H4 (cell line): ENCODE results near the gene TWSG1. TPM values are rescaled to one million over a fixed set of nuclear protein-coding genes. Genes with fewer than 3 reads are reported as not detected.
"Not testable (repeated sequence)": the region's sequence is repeated elsewhere in the genome, so short reads cannot be mapped to it uniquely, and the experiment has no call there.

Experiments used
- DNase-seq: peaks from one replicate; pipeline ENCODE4 v3.0.0-alpha.2; 2015; ENCODE audit warnings: low spot score
- total RNA-seq: library from RNA; depleted of rRNA; stranded (reverse); fragments of >200 nt; shearing (Covaris generic); gene quantifications from 2 replicates; pipeline ENCODE4 v1.2.3, GENCODE V29; 2014

The TWSG1 gene
- total RNA-seq, 1 experiment from 2014 or later: 45.9 TPM

DNA sequence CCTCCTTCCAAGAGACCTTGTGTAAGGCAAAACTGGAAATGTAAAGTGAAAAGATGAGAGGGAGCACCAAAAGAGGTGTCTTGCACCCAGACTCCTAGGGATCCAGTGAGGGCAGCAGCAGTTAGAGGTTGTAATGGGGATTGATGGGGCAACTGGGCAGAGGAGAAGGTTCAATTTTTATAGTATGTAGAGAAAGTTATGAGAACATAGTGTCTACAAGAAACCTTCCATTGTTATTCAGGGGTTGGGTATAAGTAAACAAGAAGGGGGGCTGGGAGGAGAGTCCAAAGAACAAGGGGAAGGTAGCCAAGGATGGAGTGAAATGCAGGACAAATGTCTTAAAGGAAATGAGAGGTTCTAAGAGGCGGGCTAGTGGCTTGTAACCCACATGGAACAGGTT is 89.1 kb downstream of the TWSG1 start:
- DNase-seq: not testable (repeated sequence)

DNA sequence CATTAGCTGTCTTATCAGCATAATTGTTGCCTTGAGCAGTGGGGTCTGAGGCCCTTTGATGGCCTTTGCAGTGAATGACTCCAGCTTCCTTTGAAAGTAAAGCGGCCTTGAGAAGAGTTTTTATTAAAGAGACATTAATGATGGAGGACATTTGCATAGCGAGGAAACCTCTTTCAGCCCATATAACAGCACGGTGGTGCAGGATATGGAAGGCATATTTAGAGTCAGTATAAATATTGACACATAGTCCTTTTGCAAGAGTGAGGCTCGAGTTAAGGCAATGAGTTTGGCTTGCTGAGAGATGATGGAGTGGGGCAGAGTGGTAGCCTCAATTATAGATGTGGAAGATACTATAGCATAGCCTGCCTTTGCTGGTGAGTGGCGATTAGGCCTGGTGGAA is 89.7 kb downstream of the TWSG1 start:
- DNase-seq: not testable (repeated sequence)

DNA sequence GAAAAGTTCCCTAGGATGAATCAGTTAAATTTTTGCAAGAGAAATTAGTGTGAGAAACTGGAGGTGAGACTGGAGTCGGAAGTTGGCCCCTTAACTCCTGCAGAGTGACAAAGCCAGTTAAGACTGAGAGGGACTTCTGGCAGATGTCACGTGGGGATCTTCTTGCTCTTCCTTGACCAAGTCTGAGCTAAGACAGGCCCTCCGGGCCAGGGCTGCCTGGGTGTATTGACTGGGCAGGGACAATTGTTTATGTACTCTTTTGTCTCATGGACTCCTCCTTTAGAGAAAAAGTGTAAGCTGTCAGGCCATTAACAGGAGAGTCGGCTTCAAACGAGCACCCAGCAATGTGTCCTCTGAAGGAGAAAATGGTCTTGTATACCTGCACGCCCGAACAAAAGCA is 92.2 kb downstream of the TWSG1 start:
- DNase-seq: no peak

DNA sequence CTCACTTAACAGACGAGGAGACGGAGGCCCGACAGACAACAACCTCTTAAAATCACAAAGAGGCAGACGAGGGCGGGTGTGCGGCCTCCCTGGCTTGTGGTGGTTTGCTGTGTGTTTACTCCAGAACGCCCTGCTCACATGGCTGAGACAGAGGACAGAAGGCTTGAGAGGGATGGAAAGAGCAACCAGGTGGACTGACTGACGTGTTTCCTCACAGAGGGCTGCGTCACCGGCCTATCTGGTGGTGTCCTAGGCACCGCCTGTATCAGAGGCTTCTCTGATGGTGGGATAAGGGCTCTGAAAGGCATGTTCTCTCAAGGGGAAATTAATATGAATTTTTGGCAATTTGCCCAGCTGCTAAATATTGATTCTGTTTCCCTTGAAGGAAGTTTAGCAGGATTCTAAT is 93.7 kb downstream of the TWSG1 start:
- DNase-seq: no peak

DNA sequence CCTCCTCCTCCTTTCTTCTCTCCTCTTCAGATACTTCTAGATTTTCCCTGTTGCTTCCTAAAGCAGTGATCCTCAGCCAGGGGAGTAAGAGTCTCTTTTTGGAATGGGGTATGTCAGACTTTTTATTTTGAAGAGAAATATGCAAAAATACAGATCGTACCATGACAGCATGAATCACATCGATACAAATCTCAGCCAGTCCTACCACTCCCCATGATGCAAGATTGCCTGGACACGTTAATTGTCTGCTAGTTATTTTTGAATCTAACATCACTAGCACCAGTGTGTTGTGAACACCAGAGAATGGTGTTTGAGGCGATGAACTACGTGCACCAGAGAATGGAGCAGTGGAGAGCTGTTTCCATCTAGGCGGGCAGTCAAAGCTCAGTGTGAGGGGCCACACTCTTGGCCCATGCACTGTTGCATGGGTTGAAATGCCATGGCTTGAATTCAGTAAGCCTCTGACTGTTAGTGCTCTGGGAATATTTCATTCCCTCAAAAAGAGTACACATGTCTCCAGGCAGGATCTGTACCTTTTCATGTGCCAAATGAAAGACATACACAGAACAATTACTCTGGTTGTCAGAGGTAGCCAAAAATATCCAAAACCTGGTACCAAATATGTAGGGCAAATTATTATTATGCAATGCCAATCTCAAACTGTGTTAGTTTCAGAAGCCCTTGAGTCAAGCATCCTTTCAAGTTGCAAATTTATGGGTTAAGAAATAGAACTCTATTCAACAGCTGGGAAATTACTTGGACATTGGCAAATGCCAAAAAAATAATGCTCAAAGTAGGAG is 94.5 kb downstream of the TWSG1 start:
- no peak for DNase-seq

DNA sequence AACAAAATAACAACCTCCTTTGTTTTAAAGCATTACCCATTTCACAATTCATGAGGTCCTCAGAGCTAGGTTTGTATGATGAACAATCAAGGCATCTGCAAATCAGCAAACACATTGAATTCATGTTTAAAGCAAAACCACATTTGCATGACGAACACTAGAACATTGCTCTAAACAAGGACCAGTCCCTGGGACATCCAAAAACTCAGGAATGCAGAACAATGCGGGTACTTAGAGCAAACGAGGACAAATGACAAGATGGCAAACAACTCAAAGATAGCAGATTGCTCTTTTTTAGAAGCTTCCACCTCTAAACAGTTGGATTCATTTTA is 95.1 kb downstream of the TWSG1 start:
- no peak for DNase-seq

DNA sequence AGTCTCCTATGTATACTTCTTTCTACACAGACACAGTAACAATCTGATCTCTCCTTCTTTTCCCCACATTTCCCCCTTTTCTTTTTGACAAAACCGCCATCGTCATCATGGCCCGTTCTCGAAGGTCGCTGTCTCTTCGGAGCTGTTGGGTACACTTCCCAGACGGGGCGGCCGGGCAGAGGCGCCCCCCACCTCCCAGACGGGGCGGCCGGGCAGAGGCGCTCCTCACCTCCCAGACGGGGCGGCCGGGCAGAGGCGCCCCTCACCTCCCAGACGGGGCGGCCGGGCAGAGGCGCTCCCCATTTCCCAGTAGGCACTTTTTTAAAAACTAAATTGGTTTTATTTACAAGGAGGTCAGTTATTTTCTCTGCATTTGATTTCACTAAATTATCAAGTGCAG is 95.7 kb downstream of the TWSG1 start:
- not testable (repeated sequence) for DNase-seq

DNA sequence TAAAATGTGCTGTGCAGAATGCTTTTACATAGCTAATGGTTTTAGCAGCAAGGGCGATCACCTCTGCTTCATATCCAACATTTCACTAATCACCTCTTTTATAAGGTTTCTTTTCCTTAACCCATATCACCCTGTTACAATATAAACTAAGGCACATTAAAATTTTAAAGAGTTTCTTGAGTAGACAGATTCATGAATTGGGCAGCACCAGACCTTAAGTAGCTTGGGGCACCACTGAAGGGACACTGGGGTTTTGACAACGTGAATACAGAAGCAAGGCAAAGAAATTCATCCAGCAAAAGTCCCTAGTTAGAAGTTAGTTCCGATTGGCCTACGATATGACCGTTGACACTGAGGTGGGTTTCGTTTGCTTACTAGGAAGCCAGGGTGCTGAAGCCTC is 96.7 kb downstream of the TWSG1 start:
- no peak for DNase-seq

DNA sequence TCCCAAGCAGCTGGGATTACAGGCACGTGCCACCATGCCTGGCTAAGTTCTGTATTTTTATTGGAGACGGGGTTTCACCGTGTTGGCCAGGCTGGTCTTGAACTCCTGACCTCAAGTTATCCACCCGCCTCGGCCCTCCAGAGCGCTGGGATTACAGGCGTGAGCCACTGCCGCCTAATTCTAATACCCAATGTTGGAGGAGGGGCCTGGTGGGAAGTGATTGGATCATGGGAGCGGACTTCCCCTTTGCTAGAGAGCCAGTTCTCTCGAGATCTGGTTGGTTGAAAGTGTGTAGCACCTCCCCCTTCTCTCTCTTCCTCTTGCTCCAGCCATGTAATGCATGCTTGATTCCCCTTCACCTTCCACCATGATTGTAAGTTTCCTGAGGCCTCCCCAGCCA is 98.5 kb downstream of the TWSG1 start:
- DNase-seq: not testable (repeated sequence)

DNA sequence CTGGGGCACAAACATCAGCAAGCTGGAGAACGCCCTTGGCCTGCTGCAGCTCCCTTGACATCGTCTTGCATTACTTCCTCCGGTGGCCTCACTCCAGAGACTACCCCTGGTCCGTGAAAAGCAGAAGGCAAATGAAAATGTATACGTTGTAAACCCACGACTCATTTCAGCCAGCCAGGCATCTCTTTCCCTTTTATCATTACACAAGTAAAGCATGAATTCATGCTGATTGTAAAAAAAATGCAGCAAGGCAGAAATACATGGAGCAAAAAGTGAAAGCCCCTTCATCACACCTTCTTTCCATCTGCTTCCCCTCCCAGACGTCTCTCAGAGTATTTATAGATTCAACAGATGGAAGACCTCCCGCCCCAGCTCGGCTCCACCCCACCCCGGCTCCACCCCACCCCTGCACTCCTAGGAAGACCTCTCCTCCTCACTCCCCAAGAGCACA is 99.1 kb downstream of the TWSG1 start:
- no peak for DNase-seq

DNA sequence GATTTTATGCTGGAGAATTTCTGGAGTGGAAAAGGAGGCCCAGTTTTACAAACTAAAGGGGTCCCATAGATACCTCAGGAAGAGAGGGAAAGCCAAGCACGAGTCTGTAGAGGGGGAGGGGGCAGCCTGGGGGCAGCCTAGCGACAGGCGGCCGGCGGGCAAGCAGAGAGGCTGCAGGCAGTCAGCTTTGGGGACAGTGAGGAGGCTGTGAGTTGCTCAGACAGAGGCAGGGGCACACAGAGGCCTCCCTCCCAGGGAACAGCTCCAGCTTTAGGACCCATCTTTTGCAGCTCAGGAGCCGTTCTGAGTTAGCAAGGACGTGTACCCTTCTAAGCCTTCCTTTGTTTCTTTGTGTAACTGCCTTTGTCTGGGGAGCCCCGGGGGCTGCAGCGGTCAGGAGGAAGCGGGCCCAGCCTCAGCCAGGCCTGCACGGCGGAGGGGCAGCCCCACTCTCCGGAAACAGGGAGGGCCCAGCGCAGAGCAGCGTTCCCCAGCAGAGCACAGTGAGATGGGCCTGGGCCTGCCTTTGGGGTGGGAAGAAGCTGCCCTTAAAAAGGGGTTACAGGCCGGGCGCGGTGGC is 99.6 kb downstream of the TWSG1 start:
- DNase-seq: no peak

DNA sequence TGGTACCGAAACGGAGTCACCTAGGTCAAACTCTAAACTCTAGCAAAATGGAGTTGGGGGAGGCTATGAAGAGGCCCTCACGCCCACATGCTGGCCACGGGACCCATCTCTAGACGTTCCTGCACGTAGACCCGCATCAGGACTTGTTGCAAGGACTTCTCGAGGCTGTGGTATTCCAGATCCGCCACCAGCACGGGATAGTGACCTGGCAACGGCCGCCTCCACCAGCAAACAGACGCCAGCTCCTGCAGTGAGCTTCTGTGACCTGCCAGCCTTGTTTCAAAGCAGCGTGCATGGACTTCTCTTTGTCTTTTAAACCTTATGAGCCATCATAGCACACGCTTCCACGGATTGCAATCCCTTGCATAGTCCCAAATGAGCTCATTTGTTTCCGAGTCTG is 100.5 kb downstream of the TWSG1 start:
- no peak for DNase-seq

DNA sequence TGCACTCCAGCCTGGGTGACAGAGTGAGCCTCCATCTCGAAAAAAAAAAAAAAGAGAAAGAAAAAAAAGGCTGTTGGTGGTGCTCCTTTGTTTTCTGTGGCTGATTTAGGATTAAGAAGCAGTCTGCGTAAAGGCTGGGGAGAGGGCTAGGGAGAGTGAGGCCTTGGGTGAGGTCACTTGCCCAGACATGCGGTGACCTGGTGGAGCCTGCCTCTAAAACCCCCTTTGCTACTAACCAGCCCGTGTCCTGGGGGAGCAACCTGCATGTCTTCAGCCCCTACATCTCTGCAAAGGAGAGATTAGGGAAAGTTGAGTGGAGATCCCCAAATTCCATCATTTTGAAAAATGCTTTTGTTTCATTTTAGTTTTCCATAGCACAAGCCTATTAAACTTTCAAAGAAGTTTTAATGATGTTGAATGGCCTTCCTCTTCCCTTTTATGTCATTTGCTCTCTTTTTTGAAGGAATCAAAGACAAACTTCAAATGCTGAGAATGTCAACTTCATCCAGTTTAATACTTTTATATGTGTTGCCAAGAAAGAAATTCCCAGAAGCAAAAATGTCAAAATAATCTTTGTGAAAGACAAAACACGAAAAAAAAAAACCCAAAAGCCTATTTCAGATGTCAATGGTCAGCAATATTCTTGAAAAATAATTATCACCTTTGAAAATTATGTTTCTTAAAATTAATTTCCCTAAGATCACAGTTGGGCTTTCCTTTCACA is 101.8 kb downstream of the TWSG1 start:
- DNase-seq: no peak

DNA sequence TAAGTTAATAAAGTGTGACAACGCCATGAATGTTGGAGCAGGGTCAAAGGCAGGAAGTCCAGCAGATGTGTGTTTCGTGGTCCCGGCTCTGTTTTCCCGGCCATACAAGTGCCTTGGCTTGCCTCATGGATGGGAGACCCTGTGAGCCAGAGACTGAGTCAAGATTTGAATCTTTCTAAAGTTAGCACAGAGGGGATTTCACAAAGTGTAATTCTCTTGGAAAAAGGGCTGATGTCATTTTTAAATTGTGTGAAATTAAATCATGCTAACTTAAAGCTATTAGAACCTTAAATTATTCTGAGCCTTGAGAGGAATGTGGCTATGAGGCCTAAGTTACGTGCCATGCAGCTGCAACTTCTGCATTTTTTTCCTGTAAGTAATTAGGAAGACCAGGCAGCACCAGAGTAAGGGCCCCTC is 102.5 kb downstream of the TWSG1 start:
- no peak for DNase-seq

DNA sequence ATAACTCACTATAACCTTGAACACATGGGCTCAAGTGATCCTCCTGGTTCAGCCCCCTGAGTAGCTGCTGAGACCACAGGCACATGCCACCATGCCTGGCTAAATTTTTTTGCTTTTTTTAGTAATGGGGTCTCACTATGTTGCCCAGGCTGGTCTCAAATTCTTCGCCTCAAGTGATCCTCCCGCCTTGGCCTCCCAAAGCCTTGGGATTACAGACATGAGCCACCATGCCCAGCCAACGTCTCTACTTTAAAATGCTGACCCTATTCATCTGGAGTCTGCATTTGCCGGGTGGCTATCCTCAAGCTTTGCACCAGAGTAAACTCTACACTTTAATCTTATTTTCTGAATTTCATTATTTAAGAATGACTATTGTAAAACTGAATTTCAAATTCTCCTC is 103.1 kb downstream of the TWSG1 start:
- no peak for DNase-seq

DNA sequence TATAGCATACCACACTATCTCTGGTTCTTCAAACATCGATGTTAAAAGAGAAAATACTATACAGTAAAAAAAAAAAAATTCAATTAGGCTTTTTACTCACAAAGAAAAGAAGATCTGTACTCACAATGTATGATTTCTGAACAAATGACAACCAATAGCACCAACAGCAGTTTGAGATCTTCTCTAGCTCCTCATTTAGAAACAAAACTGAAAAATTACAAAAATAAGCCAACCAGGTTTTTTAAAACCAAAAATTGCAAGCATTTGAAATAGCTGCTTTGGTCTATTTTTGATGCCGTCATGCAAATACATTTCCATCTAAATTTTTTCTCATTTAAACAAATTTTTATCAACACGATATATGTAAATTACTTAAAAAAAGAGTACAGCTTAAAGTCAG is 106.5 kb downstream of the TWSG1 start:
- no peak for DNase-seq

DNA sequence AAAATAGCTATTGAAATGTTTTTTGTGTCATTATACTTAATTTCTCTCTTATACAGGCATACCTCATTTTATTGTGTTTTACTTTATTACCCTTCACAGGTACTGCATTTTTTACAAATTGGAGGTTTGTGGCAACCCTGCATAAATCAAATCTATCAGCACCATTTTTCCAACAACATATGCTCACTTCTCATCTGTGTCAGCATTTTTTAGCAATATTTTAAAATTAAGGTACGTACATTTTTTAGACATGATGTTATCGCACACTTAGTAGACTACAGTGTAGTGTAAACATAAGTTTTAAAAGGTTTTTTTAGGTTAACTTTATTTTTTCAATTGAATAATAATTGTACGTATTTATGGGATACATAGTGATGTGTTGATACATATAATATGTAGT is 110.0 kb downstream of the TWSG1 start:
- no peak for DNase-seq

DNA sequence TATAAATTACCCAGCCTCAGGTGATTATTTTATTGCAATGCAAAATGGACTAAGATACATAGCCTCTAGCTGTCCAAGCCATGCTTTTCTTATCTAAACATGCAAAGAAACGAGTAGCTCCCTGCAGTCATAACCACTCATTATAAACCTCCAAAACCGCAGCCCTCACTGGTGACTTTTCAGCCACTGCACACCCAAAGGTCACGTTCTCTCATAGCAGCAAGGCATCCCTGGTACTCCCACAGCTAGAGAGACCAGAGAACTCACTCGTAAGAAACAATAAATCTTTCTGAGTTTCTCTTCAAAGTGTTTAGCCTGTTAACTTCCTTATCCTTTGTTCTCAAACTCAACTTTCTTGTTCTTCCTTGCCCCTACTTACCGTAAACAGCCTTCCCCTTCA is 112.3 kb downstream of the TWSG1 start:
- no peak for DNase-seq

DNA sequence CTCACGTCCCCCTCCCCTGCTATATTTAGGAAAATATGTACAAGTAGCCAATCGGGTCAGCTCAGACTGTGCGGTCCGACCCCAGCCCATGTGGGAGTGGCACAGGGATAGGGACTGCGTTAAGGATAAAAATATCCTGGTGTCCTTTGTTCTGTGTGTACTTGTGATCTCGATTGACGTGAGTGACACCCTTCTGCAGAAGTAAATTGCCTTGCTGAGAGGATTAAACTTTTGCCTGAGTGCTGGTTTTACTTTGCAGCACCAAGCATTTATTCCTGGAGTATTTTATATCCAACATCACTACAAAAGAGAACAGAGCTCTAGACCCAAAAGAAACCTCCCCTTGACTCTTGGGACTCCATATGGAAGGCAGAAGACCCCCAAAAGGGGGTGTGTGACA is 112.8 kb downstream of the TWSG1 start:
- no peak for DNase-seq

DNA sequence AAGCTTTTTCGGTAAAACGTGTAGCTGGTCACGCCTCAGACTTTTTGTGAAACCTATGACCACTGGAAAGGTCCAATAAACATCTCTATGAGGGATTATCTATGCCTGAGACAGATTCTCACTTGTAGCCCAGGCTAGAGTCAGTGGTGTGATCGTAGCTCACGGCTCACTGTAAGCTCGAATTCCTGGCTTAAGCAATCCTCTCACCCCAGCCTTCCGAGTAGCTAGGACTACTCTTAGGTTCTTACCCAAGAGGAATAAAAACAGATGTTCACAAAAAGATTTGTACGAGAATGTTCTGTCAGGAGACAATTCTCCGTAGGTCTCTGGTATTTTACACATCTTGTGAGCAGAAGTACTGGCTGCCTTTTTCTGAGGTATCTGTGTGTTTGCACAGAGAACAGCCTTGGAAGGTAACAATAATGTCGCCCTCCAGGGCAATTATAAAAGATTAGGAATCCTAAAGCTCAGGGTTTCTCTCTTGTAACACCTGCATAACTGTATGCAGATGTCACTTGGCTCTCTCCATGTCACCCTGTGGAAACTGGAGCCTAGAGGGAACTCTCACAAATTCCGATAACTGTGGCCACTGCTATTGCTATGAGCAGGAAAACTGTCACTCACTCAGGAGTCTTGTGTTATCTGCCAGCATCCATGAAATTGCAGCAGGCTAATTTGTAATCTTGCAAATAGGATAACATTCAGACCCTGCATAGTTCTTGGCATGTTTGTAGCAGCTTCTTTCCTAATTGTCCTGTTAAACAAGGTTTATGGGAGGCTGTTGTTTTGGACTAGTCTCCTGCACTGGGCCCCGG is 115.2 kb downstream of the TWSG1 start:
- DNase-seq: no peak

DNA sequence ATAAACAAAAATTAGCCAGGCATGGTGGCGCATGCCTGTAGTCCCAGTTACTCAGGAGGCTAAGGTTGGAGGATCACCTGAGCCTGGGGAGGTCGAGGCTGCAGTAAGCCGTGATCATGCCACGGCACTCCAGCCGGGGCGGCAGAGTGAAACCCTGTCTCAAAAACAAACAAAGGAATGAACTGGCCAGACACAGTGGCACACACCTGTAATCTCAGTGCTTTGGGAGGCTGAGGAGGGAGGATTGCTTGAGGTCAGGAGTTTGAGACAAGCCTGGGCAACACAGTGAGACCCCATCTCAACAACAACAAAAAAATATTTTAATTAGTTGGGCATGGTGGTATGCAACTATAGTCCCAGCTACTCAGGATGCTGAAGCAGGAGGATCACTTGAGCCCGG is 116.3 kb downstream of the TWSG1 start:
- not testable (repeated sequence) for DNase-seq
